ENCODE results near the gene SBNO2. TPM values are rescaled to one million over a fixed set of nuclear protein-coding genes. Genes with fewer than 3 reads are reported as not detected.

SBNO2 gene
- total and polyA plus RNA-seq, 4 donors: 2.2 to 25.0 (median 15.0) TPM

- Histone ChIP-seq H3K4me1 (ENCODE audit: control insufficient read depth in 4 of 4, insufficient read depth in 4 of 4, low read length in 3 of 4) (peaks cover 26 to 63% (median 44%) of the 10 kb centered on the region in 4 donors), H3K9me3 (ENCODE audit: control insufficient read depth in 4 of 4, low read length in 3 of 4) (no peaks in the 10 kb centered on the region), H3K36me3 (ENCODE audit: control insufficient read depth in 4 of 4, insufficient read depth in 3 of 4, low read depth in 1 of 4, low read length in 3 of 4) (peaks cover 0 to under 1% (median 0%) of the 10 kb centered on the region in 4 donors), H3K27me3 (ENCODE audit: control insufficient read depth in 4 of 4, insufficient read depth in 4 of 4, low read length in 3 of 4) (no peaks in the 10 kb centered on the region), H3K4me3 (ENCODE audit: low read depth in 1 of 3, low read length in 3 of 3) (no peak overlapping the region), H3K27ac (ENCODE audit: low read depth in 1 of 2, low read length in 2 of 2) (peak overlapping the region; percentile 88 to 92), H3K9ac (ENCODE audit: low read depth in 1 of 2, low read length in 2 of 2) (peak overlapping the region in 1 of 2 donors; percentile 31)
- TF ChIP-seq EGR1 (IDR thresholded peaks at IDR 0.05; ENCODE audit: low read depth in 2 of 2) (no peak), JUND (IDR thresholded peaks at IDR 0.05) (peak in 1 of 2 donors; percentile 77)
- DNase-seq (ENCODE audit: low spot score): no peak
- WGBS: 81% methylated on average over 52 of the region's 52 CpGs
These were observed 3.9 kb downstream of the SBNO2 start for GRCh38 chr19:1169921-1170885.

- Histone ChIP-seq H3K4me3 (ENCODE audit: low read depth in 1 of 3, low read length in 3 of 3) (peak overlapping the region; percentile 20 to 53 (median 26)), H3K4me1 (ENCODE audit: control insufficient read depth in 4 of 4, insufficient read depth in 4 of 4, low read length in 3 of 4) (peaks cover 26 to 67% (median 46%) of the 10 kb centered on the region in 4 donors), H3K9ac (ENCODE audit: low read depth in 1 of 2, low read length in 2 of 2) (peak overlapping the region; percentile 8 to 31), H3K27ac (ENCODE audit: low read depth in 1 of 2, low read length in 2 of 2) (peak overlapping the region; percentile 88 to 92), H3K36me3 (ENCODE audit: control insufficient read depth in 4 of 4, insufficient read depth in 3 of 4, low read depth in 1 of 4, low read length in 3 of 4) (peaks cover 0 to 1% (median 0%) of the 10 kb centered on the region in 4 donors), H3K9me3 (ENCODE audit: control insufficient read depth in 4 of 4, low read length in 3 of 4) (no peaks in the 10 kb centered on the region), H3K27me3 (ENCODE audit: control insufficient read depth in 4 of 4, insufficient read depth in 4 of 4, low read length in 3 of 4) (no peaks in the 10 kb centered on the region)
- no peak for DNase-seq (ENCODE audit: low spot score)
- TF ChIP-seq GABPA (IDR thresholded peaks at IDR 0.05 in 1 of 2, conservative IDR thresholded peaks at IDR 0.05 in 1 of 2) (no peak), FOXA2 (IDR thresholded peaks at IDR 0.05) (no peak), FOXA1 (IDR thresholded peaks at IDR 0.05) (no peak), SP1 (IDR thresholded peaks at IDR 0.05) (no peak), JUND (IDR thresholded peaks at IDR 0.05) (no peak), EGR1 (IDR thresholded peaks at IDR 0.05; ENCODE audit: low read depth in 2 of 2) (no peak), ATF3 (IDR thresholded peaks at IDR 0.05) (no peak), TAF1 (conservative IDR thresholded peaks at IDR 0.05) (no peak), RXRA (IDR thresholded peaks at IDR 0.05) (no peak), HNF4A (conservative IDR thresholded peaks at IDR 0.05) (no peak), NR2F2 (IDR thresholded peaks at IDR 0.05) (no peak), CTCF (IDR thresholded peaks at IDR 0.05; ENCODE audit: low read depth, low read length, missing input control) (no peak)
- TF ChIP-seq, protein P1, sequence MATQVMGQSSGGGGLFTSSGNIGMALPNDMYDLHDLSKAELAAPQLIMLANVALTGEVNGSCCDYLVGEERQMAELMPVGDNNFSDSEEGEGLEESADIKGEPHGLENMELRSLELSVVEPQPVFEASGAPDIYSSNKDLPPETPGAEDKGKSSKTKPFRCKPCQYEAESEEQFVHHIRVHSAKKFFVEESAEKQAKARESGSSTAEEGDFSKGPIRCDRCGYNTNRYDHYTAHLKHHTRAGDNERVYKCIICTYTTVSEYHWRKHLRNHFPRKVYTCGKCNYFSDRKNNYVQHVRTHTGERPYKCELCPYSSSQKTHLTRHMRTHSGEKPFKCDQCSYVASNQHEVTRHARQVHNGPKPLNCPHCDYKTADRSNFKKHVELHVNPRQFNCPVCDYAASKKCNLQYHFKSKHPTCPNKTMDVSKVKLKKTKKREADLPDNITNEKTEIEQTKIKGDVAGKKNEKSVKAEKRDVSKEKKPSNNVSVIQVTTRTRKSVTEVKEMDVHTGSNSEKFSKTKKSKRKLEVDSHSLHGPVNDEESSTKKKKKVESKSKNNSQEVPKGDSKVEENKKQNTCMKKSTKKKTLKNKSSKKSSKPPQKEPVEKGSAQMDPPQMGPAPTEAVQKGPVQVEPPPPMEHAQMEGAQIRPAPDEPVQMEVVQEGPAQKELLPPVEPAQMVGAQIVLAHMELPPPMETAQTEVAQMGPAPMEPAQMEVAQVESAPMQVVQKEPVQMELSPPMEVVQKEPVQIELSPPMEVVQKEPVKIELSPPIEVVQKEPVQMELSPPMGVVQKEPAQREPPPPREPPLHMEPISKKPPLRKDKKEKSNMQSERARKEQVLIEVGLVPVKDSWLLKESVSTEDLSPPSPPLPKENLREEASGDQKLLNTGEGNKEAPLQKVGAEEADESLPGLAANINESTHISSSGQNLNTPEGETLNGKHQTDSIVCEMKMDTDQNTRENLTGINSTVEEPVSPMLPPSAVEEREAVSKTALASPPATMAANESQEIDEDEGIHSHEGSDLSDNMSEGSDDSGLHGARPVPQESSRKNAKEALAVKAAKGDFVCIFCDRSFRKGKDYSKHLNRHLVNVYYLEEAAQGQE (IDR thresholded peaks at IDR 0.05): no peak
- 85% methylated on average over 10 of the region's 10 CpGs for WGBS
These were observed 4.7 kb downstream of the SBNO2 start for GRCh38 chr19:1169411-1169791.

Measured in liver (tissue), 9 donors.